ENCODE results near the gene SDS.

DNA sequence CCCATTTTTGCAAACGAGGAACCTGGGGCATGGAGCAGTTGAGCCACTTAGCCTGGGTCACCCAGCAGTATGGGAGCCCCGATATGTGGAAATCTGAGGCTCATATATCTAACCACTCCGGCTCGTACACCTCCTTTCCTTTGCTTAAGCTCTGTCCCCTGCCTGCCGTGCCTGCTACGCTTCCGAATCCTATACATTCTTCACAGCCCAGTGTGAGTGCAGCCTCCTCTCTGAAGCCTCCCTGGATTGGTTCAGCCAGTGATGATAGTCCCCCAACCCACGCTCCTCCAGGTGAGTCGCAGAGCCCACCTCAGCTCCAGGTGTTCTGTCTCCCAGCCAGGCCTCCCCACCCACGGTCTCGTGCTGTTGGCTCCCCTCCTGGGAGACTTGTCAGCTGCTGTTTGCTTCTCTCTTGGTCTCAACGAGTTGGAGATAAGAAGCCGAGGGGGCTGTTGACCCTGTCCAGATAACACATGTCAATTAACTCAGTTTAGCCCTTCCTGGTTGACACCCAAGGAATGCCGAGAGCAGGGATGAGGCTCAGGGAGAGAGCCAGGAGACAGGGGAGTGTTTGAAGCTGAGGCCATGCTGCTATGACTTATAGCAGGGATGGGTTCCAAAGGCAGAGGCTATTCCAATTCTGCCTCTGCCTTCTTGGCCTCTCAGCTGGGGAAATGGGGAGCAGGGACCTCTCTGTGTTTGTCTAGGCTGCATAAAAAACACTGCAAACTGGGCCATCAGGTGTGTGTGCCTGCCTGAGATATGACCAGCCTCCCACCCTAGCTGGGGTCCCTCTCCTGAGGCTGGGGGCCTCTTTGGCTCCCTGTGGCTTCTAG is 37.5 kb upstream of the SDS start:
- TF ChIP-seq, protein P1, sequence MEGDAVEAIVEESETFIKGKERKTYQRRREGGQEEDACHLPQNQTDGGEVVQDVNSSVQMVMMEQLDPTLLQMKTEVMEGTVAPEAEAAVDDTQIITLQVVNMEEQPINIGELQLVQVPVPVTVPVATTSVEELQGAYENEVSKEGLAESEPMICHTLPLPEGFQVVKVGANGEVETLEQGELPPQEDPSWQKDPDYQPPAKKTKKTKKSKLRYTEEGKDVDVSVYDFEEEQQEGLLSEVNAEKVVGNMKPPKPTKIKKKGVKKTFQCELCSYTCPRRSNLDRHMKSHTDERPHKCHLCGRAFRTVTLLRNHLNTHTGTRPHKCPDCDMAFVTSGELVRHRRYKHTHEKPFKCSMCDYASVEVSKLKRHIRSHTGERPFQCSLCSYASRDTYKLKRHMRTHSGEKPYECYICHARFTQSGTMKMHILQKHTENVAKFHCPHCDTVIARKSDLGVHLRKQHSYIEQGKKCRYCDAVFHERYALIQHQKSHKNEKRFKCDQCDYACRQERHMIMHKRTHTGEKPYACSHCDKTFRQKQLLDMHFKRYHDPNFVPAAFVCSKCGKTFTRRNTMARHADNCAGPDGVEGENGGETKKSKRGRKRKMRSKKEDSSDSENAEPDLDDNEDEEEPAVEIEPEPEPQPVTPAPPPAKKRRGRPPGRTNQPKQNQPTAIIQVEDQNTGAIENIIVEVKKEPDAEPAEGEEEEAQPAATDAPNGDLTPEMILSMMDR (IDR thresholded peaks at IDR 0.05; ENCODE audit: borderline replicate concordance, extremely low read depth, low read length, poor library complexity, severe bottlenecking): no peak
- no peak for TF ChIP-seq EZH2 (IDR thresholded peaks at IDR 0.05; ENCODE audit: borderline replicate concordance, low read depth, low read length, severe bottlenecking)
